HL-60 (cell line): ENCODE results near the gene ERC2.

Experiments
- DNase-seq, 2 experiments: peaks; one replicate each; pipeline ENCODE4 v3.0.0-alpha.2; 2010 to 2020; ENCODE audit warnings: low read depth in 1 of 2, low spot score in 1 of 2
- H3K27ac ChIP-seq: fragments of 250-450 bp; sonication (Bioruptor Pico); replicated peaks from 2 replicates; pipeline ENCODE4 v1.5.1; 2020; ENCODE audit warnings: mild to moderate bottlenecking, moderate library complexity
- H3K27me3 ChIP-seq: fragments of 250-450 bp; sonication (Bioruptor Pico); 2 replicates; pipeline ENCODE4 v1.5.1; 2021; ENCODE audit warnings: mild to moderate bottlenecking, moderate library complexity; ENCODE audit not compliant: insufficient read depth, poor library complexity, severe bottlenecking
- H3K4me3 ChIP-seq: replicated peaks from 2 replicates; pipeline ENCODE4 v1.5.1; 2011; ENCODE audit warnings: mild to moderate bottlenecking, control low read depth, low read length; ENCODE audit not compliant: insufficient read depth
- GABPA ChIP-seq: IDR thresholded peaks from 2 replicates; pipeline ENCODE4 v1.6.1; 2012; ENCODE audit warnings: low read depth
- POLR2AphosphoS5 ChIP-seq: IDR thresholded peaks from 2 replicates; pipeline ENCODE4 v1.6.1; 2012; ENCODE audit warnings: low read depth
- SPI1 ChIP-seq: IDR thresholded peaks from 2 replicates; pipeline ENCODE4 v1.6.1; 2012; ENCODE audit warnings: low read depth, mild to moderate bottlenecking, borderline replicate concordance
- TF ChIP-seq, protein P1 (sequence below): IDR thresholded peaks from one replicate; pipeline ENCODE4 v1.5.1; 2011; ENCODE audit warnings: low read length, control low read depth, inconsistent platforms; ENCODE audit not compliant: insufficient read depth
- TF ChIP-seq, protein P2 (sequence below): IDR thresholded peaks from 2 replicates; pipeline ENCODE4 v1.6.1; 2012; ENCODE audit warnings: low read depth; ENCODE audit not compliant: insufficient replicate concordance

ERC2 gene

GRCh38 chr3:55966566-55966965, 501.7 kb downstream of the ERC2 start:
- DNase-seq: no peak
- H3K4me3 ChIP-seq: no peak overlapping the region
- no peak for TF ChIP-seq POLR2AphosphoS5
- TF ChIP-seq SPI1: no peak
- TF ChIP-seq, protein P1, sequence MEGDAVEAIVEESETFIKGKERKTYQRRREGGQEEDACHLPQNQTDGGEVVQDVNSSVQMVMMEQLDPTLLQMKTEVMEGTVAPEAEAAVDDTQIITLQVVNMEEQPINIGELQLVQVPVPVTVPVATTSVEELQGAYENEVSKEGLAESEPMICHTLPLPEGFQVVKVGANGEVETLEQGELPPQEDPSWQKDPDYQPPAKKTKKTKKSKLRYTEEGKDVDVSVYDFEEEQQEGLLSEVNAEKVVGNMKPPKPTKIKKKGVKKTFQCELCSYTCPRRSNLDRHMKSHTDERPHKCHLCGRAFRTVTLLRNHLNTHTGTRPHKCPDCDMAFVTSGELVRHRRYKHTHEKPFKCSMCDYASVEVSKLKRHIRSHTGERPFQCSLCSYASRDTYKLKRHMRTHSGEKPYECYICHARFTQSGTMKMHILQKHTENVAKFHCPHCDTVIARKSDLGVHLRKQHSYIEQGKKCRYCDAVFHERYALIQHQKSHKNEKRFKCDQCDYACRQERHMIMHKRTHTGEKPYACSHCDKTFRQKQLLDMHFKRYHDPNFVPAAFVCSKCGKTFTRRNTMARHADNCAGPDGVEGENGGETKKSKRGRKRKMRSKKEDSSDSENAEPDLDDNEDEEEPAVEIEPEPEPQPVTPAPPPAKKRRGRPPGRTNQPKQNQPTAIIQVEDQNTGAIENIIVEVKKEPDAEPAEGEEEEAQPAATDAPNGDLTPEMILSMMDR: no peak
- TF ChIP-seq, protein P2, sequence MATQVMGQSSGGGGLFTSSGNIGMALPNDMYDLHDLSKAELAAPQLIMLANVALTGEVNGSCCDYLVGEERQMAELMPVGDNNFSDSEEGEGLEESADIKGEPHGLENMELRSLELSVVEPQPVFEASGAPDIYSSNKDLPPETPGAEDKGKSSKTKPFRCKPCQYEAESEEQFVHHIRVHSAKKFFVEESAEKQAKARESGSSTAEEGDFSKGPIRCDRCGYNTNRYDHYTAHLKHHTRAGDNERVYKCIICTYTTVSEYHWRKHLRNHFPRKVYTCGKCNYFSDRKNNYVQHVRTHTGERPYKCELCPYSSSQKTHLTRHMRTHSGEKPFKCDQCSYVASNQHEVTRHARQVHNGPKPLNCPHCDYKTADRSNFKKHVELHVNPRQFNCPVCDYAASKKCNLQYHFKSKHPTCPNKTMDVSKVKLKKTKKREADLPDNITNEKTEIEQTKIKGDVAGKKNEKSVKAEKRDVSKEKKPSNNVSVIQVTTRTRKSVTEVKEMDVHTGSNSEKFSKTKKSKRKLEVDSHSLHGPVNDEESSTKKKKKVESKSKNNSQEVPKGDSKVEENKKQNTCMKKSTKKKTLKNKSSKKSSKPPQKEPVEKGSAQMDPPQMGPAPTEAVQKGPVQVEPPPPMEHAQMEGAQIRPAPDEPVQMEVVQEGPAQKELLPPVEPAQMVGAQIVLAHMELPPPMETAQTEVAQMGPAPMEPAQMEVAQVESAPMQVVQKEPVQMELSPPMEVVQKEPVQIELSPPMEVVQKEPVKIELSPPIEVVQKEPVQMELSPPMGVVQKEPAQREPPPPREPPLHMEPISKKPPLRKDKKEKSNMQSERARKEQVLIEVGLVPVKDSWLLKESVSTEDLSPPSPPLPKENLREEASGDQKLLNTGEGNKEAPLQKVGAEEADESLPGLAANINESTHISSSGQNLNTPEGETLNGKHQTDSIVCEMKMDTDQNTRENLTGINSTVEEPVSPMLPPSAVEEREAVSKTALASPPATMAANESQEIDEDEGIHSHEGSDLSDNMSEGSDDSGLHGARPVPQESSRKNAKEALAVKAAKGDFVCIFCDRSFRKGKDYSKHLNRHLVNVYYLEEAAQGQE: no peak
- no peak for TF ChIP-seq GABPA
- H3K27ac ChIP-seq: no peak overlapping the region
- peaks cover 3% of the 10 kb centered on the region for H3K27me3 ChIP-seq

DNA sequence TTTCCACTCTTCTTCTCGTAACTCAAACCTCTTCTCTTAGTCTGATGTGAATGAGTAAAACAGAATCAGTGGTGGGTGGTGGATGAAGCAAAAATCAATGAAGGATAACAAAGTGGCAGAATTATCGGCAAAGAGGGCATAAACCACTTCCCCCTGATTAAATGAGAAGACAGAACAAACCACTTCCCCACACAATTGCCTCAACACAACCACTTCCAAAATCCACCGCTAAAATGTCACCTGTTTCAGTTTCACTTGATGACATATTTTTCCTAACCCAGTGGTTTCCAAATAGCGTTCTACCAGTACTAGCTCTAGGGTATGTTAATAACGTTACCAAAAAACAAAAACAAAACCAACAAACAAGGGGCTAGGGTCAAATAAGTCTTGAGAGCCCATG, 502.5 kb downstream of the ERC2 start:
- Histone ChIP-seq H3K27me3 (peaks cover 3% of the 10 kb centered on the region), H3K27ac (no peak overlapping the region), H3K4me3 (no peak overlapping the region)
- DNase-seq: no peak
- no peak for TF ChIP-seq POLR2AphosphoS5
- TF ChIP-seq, protein P2: no peak
- no peak for TF ChIP-seq GABPA
- TF ChIP-seq, protein P1: no peak

DNA sequence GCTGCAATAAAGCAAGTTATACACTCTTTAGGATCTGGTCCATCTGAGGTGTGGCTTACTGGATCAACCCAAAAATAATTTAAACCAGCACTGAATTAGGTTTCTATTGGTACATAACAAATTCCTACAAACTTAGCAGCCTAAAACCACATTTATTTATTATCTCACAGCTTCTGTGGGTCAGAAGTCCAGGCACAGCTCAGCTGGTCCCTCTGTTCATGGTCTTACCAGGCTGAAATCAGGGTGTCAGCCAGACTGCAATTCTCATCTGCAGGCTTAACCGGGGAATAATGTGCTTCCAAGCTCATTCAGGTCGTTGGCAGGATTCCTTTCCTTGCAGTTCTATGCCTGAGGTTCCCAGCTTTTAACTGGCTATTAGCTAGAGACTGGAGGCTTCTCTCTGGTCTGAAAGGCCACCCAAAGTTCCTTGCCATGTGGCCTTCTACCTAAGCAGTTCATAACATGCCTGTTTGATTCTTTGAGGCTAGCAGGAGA, 503.7 kb downstream of the ERC2 start:
- TF ChIP-seq SPI1 (no peak), GABPA (no peak), POLR2AphosphoS5 (no peak)
- TF ChIP-seq, protein P1: no peak
- TF ChIP-seq, protein P2: no peak

More for the DNA sequence above, 503.7 kb downstream of the ERC2 start:
- no peak overlapping the region for H3K27ac ChIP-seq
- peaks cover 3% of the 10 kb centered on the region for H3K27me3 ChIP-seq
- DNase-seq: no peak
- H3K4me3 ChIP-seq: no peak overlapping the region
